Measurements from ENCODE around the gene CEP164. TPM values are rescaled to one million over a fixed set of nuclear protein-coding genes. Genes with fewer than 3 reads are reported as not detected.

The CEP164 gene
- total RNA-seq, 1 experiment from 2014 or later, result 22.2 TPM

GRCh38 chr11:117290809-117291396, 36.8 kb upstream of the CEP164 start, which contains the start of gene BACE1-AS:
Gene BACE1-AS (plus strand): TSS chr11:117291346.
- H3K9me3 ChIP-seq (ENCODE audit: control insufficient read depth in 1 of 2, insufficient read depth in 1 of 2, low read depth in 1 of 2, low read length in 2 of 2), result no peaks in the 10 kb centered on the region
- H4K20me1 ChIP-seq (ENCODE audit: insufficient read depth), result no peaks in the 10 kb centered on the region
- no peak within 1 kb of the TSS for H3K4me2 ChIP-seq (ENCODE audit: low read length)
- H3K4me3 ChIP-seq (replicated peaks in 1 of 2; ENCODE audit: low read depth in 1 of 2, low read length in 2 of 2), result no peak within 1 kb of the TSS
- RAD21 ChIA-PET (ENCODE audit: low non-redundant PET in 1 of 2, low total read pairs in 2 of 2, uncharacterized antibody in 2 of 2, unreplicated experiment in 2 of 2), result no interaction called here
- intact Hi-C loops (cut with micrococcal nuclease), result no loop called here
- DNase-seq (ENCODE audit: low read depth, low spot score), result no peak
- H3K4me1 ChIP-seq (ENCODE audit: control insufficient read depth in 1 of 2, insufficient read depth in 2 of 2, low read length in 2 of 2), result peaks cover 2 to 15% of the 10 kb centered on the region in 2 experiments; a peak in 3 of 4 replicates
- CTCF ChIA-PET, result no interaction called here
- no peaks in the 10 kb centered on the region for H3K27me3 ChIP-seq (ENCODE audit: insufficient read depth, low read length)
- TF ChIP-seq FOSL1 (IDR thresholded peaks at IDR 0.05; ENCODE audit: low read depth), result no peak
- TF ChIP-seq EZH2 (IDR thresholded peaks at IDR 0.05), result no peak
- TF ChIP-seq ATF3 (IDR thresholded peaks at IDR 0.05), result no peak
- no peak for TF ChIP-seq EGR1 (IDR thresholded peaks at IDR 0.05; ENCODE audit: low read depth)
- no peak for TF ChIP-seq CBX3 (IDR thresholded peaks at IDR 0.05; ENCODE audit: low read depth)
- TF ChIP-seq ZBTB33 (IDR thresholded peaks at IDR 0.05; ENCODE audit: extremely low read depth, insufficient replicate concordance, low read length), result no peak
- no peak for TF ChIP-seq MAX (IDR thresholded peaks at IDR 0.05)
- TF ChIP-seq ELF1 (IDR thresholded peaks at IDR 0.05; ENCODE audit: borderline replicate concordance, low read depth), result no peak
- TF ChIP-seq EZH2phosphoT487 (IDR thresholded peaks at IDR 0.05; ENCODE audit: borderline replicate concordance), result no peak
- no peak for TF ChIP-seq RAD21 (IDR thresholded peaks at IDR 0.05; ENCODE audit: low read depth)
- TF ChIP-seq SRF (IDR thresholded peaks at IDR 0.05; ENCODE audit: low read depth), result no peak
- no peak for TF ChIP-seq JUND (IDR thresholded peaks at IDR 0.05)
- TF ChIP-seq CEBPB (IDR thresholded peaks at IDR 0.05; ENCODE audit: low read depth), result no peak
- no peak for TF ChIP-seq CTCF (IDR thresholded peaks at IDR 0.05 in 2 of 3, conservative IDR thresholded peaks at IDR 0.05 in 1 of 3; ENCODE audit: borderline replicate concordance in 1 of 3, insufficient read depth in 1 of 3, low read depth in 2 of 3, low read length in 2 of 3)
- no peak for TF ChIP-seq TCF7L2 (IDR thresholded peaks at IDR 0.05; ENCODE audit: borderline replicate concordance, extremely low read depth, insufficient read depth, insufficient read length)
- TF ChIP-seq SIN3A (IDR thresholded peaks at IDR 0.05; ENCODE audit: low read depth), result no peak
- TF ChIP-seq ZFX (IDR thresholded peaks at IDR 0.05), result no peak
- no peak for TF ChIP-seq POLR2AphosphoS5 (IDR thresholded peaks at IDR 0.05; ENCODE audit: low read depth, low read length)
- no peak for TF ChIP-seq YY1 (IDR thresholded peaks at IDR 0.05; ENCODE audit: extremely low read depth, insufficient replicate concordance, low read depth, low read length)
- TF ChIP-seq POLR2A (IDR thresholded peaks at IDR 0.05; ENCODE audit: borderline replicate concordance, extremely low read depth, insufficient read depth, insufficient read length), result no peak
- POLR2A ChIA-PET, result interaction anchor here (1.5 kb wide), 1 partner anchor 14 kb away, joined by 3 read pairs; no protein-coding TSS in a partner anchor
- H2AFZ ChIP-seq (ENCODE audit: low read depth, low read length, poor library complexity, severe bottlenecking), result no peak within 1 kb of the TSS
- no peak within 1 kb of the TSS for H3K9ac ChIP-seq (ENCODE audit: low read length)
- H3K79me2 ChIP-seq (ENCODE audit: insufficient read depth, low read length), result no peaks in the 10 kb centered on the region
- no peaks in the 10 kb centered on the region for H3K9me2 ChIP-seq (ENCODE audit: insufficient read depth)
- no peak within 1 kb of the TSS for H3K27ac ChIP-seq (ENCODE audit: low read depth, low read length)
- peaks cover 3 to 8% of the 10 kb centered on the region in 2 experiments; a peak in 2 of 4 replicates for H3K36me3 ChIP-seq (ENCODE audit: control insufficient read depth in 1 of 2, insufficient read depth in 2 of 2, low read length in 2 of 2)
- ATAC-seq, result no peak
- BruUV-seq (replicated peaks), result no TSS peak
